NT2/D1 (cell line): ENCODE data around the gene CYB561D2.

Experiments
- YY1 ChIP-seq: IDR thresholded peaks from 2 replicates; pipeline ENCODE4 v1.6.1; 2011; ENCODE audit not compliant: insufficient read length, insufficient read depth
- ZNF274 ChIP-seq: IDR thresholded peaks from 2 replicates; pipeline ENCODE4 v1.6.1; 2011; ENCODE audit warnings: mild to moderate bottlenecking, low read depth, low read length

DNA sequence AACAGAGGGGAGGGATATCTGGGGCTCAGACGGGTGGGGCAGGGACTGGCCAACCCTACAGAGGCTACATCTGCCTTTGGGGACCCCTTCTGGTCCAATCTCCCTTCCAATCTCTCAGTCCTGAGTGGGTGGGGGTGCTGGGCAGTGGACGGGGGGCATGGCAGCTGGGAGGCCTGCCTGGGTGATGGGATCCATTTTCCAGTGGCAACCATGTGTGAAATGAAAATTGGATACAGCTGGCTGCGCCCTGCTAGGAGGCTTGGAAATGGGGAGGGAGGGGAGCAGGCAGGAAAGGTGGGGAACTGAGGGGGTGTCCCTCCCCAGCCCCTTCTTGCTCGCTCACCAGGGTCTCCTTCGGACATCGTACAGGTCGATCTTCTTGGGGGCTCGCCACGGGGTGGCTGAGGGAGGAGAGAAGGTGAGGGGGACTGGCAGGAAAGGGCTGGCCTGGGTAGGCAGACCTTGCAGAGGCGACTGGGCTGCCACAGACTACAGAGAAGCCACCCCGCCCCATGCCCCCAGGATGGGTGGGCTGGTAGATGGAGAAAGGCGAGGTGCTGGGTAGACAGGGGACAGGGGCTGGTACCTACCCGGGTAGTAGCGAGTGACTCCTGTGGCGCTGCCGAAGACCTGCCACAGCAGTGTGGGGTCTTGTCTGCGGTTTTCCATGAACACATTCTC, 29.9 kb downstream of the CYB561D2 start:
- TF ChIP-seq YY1, result no peak
- no peak for TF ChIP-seq ZNF274
